IPS-20b (cell line): ENCODE measurements around the gene ABHD12.
"Not testable (repeated sequence)": the region's sequence is repeated elsewhere in the genome, so short reads cannot be mapped to it uniquely, and the experiment has no call there.

Source experiments
- H3K27ac ChIP-seq: one replicate; pipeline ENCODE4 v1.5.1; 2013; ENCODE audit warnings: low read length
- H3K27me3 ChIP-seq: 2 replicates; pipeline ENCODE4 v1.6.1; 2013; ENCODE audit warnings: mild to moderate bottlenecking, low read length, inconsistent platforms; ENCODE audit not compliant: insufficient read depth
- H3K36me3 ChIP-seq: 2 replicates; pipeline ENCODE4 v1.6.1; 2013; ENCODE audit warnings: low read depth, mild to moderate bottlenecking, inconsistent platforms, low read length, moderate library complexity; ENCODE audit not compliant: insufficient read depth
- H3K4me1 ChIP-seq: 2 replicates; pipeline ENCODE4 v1.6.1; 2013; ENCODE audit warnings: mild to moderate bottlenecking, control low read depth, inconsistent platforms, low read length, moderate library complexity; ENCODE audit not compliant: insufficient read depth
- H3K4me3 ChIP-seq: 2 replicates; pipeline ENCODE4 v1.5.1; 2013; ENCODE audit warnings: mild to moderate bottlenecking, low read length, inconsistent platforms
- H3K9ac ChIP-seq: 2 replicates; pipeline ENCODE4 v1.6.1; 2013; ENCODE audit warnings: low read depth, mild to moderate bottlenecking, inconsistent platforms, low read length, moderate library complexity
- H3K9me3 ChIP-seq: 2 replicates; pipeline ENCODE4 v1.6.1; 2013; ENCODE audit warnings: mild to moderate bottlenecking, low read depth, low read length, inconsistent platforms; ENCODE audit not compliant: insufficient read depth

ABHD12 gene

GRCh38 chr20:25273046-25273445 lies 117.6 kb downstream of the ABHD12 start:
- no peak overlapping the region for H3K9ac ChIP-seq
- H3K4me1 ChIP-seq: no peaks in the 10 kb centered on the region
- no peaks in the 10 kb centered on the region for H3K9me3 ChIP-seq
- H3K36me3 ChIP-seq: peaks cover 73% of the 10 kb centered on the region
- no peak overlapping the region for H3K27ac ChIP-seq
- H3K4me3 ChIP-seq: no peak overlapping the region
- H3K27me3 ChIP-seq: no peaks in the 10 kb centered on the region

- Histone ChIP-seq H3K9ac (no peak overlapping the region), H3K27me3 (no peaks in the 10 kb centered on the region), H3K4me3 (no peak overlapping the region), H3K9me3 (no peaks in the 10 kb centered on the region), H3K36me3 (peaks cover 66% of the 10 kb centered on the region), H3K27ac (no peak overlapping the region), H3K4me1 (no peaks in the 10 kb centered on the region)
Observed at GRCh38 chr20:25272223-25273000, 118.2 kb downstream of the ABHD12 start.

- Histone ChIP-seq H3K4me3 (no peak overlapping the region), H3K36me3 (peaks cover 59% of the 10 kb centered on the region), H3K4me1 (no peaks in the 10 kb centered on the region), H3K27ac (no peak overlapping the region), H3K9me3 (no peaks in the 10 kb centered on the region), H3K9ac (no peak overlapping the region), H3K27me3 (no peaks in the 10 kb centered on the region)
Observed at GRCh38 chr20:25271486-25272222, 119.0 kb downstream of the ABHD12 start.

- Histone ChIP-seq H3K4me3 (no peak overlapping the region), H3K4me1 (no peaks in the 10 kb centered on the region), H3K36me3 (peaks cover 57% of the 10 kb centered on the region), H3K27ac (no peak overlapping the region), H3K9ac (no peak overlapping the region), H3K27me3 (no peaks in the 10 kb centered on the region), H3K9me3 (no peaks in the 10 kb centered on the region)
Observed at GRCh38 chr20:25270829-25271251, 119.8 kb downstream of the ABHD12 start.

GRCh38 chr20:25269833-25270170 lies 120.8 kb downstream of the ABHD12 start:
- Histone ChIP-seq H3K36me3 (peaks cover 50% of the 10 kb centered on the region), H3K4me1 (no peaks in the 10 kb centered on the region), H3K27ac (no peak overlapping the region), H3K4me3 (no peak overlapping the region), H3K9me3 (no peaks in the 10 kb centered on the region), H3K9ac (no peak overlapping the region), H3K27me3 (no peaks in the 10 kb centered on the region)

- Histone ChIP-seq H3K4me3 (no peak overlapping the region), H3K36me3 (peaks cover 44% of the 10 kb centered on the region), H3K27me3 (no peaks in the 10 kb centered on the region), H3K27ac (no peak overlapping the region), H3K4me1 (no peaks in the 10 kb centered on the region), H3K9ac (no peak overlapping the region), H3K9me3 (no peaks in the 10 kb centered on the region)
Observed at GRCh38 chr20:25269057-25269832, 121.4 kb downstream of the ABHD12 start.

GRCh38 chr20:25260770-25261437 lies 129.7 kb downstream of the ABHD12 start:
- H3K9me3 ChIP-seq, H3K4me1 ChIP-seq, H3K27ac ChIP-seq, H3K27me3 ChIP-seq, H3K9ac ChIP-seq, H3K4me3 ChIP-seq: not testable (repeated sequence)
- peaks cover 25% of the 10 kb centered on the region for H3K36me3 ChIP-seq

- Histone ChIP-seq H3K27me3 (no peaks in the 10 kb centered on the region), H3K36me3 (peaks cover 30% of the 10 kb centered on the region), H3K9me3 (no peaks in the 10 kb centered on the region), H3K4me3 (no peak overlapping the region), H3K9ac (no peak overlapping the region), H3K4me1 (no peaks in the 10 kb centered on the region; the same call in 1 of the 2 replicates), H3K27ac (no peak overlapping the region)
Observed at GRCh38 chr20:25259788-25260254, 130.8 kb downstream of the ABHD12 start.

- Histone ChIP-seq H3K9ac (no peak overlapping the region), H3K27ac (no peak overlapping the region), H3K9me3 (no peaks in the 10 kb centered on the region), H3K4me3 (no peak overlapping the region), H3K27me3 (no peaks in the 10 kb centered on the region), H3K4me1 (no peaks in the 10 kb centered on the region; the same call in 1 of the 2 replicates), H3K36me3 (peaks cover 31% of the 10 kb centered on the region)
Observed at GRCh38 chr20:25259358-25259757, 131.3 kb downstream of the ABHD12 start.

- Histone ChIP-seq H3K9ac (no peak overlapping the region), H3K4me3 (no peak overlapping the region), H3K9me3 (no peaks in the 10 kb centered on the region), H3K27me3 (no peaks in the 10 kb centered on the region), H3K36me3 (peaks cover 31% of the 10 kb centered on the region), H3K4me1 (no peaks in the 10 kb centered on the region; the same call in 1 of the 2 replicates), H3K27ac (no peak overlapping the region)
Observed at GRCh38 chr20:25258828-25259227, 131.8 kb downstream of the ABHD12 start.

GRCh38 chr20:25258476-25258805 lies 132.2 kb downstream of the ABHD12 start:
- Histone ChIP-seq H3K4me3 (no peak overlapping the region), H3K9ac (no peak overlapping the region), H3K27ac (no peak overlapping the region), H3K4me1 (no peaks in the 10 kb centered on the region; the same call in 1 of the 2 replicates), H3K36me3 (peaks cover 31% of the 10 kb centered on the region), H3K9me3 (no peaks in the 10 kb centered on the region), H3K27me3 (no peaks in the 10 kb centered on the region)
